Measurements from ENCODE around the gene RBM4.

- TF ChIP-seq NANOG (IDR thresholded peaks at IDR 0.05; ENCODE audit: borderline replicate concordance) (no peak), EZH2 (IDR thresholded peaks at IDR 0.05; ENCODE audit: low read depth, unreplicated experiment) (no peak), CREB1 (CRISPR knock-in tag; IDR thresholded peaks at IDR 0.05; ENCODE audit: low read depth) (no peak), POLR2AphosphoS5 (IDR thresholded peaks at IDR 0.05; ENCODE audit: low read depth) (no peak), CTCF (conservative IDR thresholded peaks at IDR 0.05; ENCODE audit: low read depth in 2 of 2) (no peak)
Measured at GRCh38 chr11:66631883-66632282, 6.6 kb upstream of the RBM4 start.

Data from GM23338 (cell line).